T-helper 2 cell treated with Interferon-gamma antibody and Interleukin-4, amounts not matched to agents 100 ng/mL and 5 ng/mL, for 36 hours (primary cell): ENCODE data around the gene TSPAN9. TPM values are rescaled to one million over a fixed set of nuclear protein-coding genes. Genes with fewer than 3 reads are reported as not detected.

Experiments
- intact Hi-C: fragments of 100-400 bp; cut with micrococcal nuclease; formaldehyde crosslinking; loops from one replicate; pipeline ENCODE4 v1.15.1; 2023
- total RNA-seq: library from RNA; stranded (reverse); gene quantifications from 2 replicates; pipeline ENCODE4 v1.2.3, GENCODE V29; 2022

TSPAN9 gene
- total RNA-seq, 1 donor from 2014 or later = not detected

DNA sequence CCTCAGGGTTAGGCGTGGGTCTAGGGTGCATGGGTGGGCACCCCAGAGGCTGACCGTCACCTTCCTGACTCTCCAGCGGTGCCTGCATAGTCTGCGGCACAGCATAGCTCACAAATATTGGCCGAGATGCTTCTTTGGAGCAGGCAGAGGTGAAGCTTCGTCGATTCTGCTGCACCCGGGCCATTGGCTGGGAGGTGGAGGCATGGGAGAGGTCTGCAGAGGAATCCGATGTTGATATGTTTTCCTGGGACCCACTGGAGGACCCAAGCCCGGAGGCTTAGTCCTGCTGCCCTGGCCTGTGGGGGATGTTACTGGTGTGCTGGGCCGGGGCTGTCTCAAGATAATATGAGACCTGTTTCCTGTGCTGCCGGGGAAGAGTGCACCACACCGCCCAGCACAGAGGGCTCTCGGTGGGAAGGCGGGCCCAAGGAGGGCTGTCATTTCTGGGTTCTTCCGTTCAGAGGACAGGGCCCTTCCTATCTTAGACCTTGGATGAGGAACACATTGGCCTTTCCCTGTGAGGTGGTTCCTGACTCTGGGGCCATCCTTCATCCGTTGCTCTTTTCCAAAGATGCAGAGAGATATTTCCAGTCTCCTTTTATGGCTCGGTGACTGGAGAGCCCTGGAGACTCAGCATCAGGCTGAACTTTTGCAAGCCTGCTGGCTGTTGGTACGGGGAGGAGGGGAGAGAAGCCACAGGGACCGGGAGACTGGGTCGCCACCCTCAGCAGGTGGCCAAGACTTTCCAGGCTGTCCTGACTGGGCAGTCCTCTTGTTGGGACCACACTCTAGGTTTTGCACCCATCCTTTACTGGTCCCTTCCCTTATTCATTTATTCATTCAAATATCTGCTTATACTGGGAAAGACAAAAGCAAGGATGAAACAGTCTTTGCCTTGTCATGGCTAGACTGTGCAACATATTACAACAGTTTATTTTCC, 143.5 kb downstream of the TSPAN9 start:
- intact Hi-C loops = no loop called here

- intact Hi-C loops = no loop called here
These were observed 145.1 kb downstream of the TSPAN9 start for GRCh38 chr12:3222306-3222705.

DNA sequence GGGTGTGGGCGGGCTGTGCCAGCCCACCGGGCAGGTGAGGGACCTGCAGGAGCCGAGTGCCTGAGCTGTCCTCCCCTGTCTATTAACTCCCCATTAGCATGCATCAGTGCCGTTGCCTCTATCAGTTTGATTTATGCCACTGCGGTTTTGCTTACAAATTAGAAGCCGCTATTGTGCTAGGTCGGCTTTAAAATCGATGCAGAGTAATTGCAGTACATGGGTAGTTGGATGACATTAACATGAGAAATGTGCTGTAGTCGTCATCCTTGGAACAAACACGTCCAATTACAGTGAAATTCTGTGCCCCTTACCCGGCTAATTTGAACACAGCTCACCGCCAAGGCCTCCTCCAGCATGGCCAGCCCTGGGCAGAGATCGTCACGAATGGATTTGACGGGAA, 145.8 kb downstream of the TSPAN9 start:
- intact Hi-C loops = no loop called here

DNA sequence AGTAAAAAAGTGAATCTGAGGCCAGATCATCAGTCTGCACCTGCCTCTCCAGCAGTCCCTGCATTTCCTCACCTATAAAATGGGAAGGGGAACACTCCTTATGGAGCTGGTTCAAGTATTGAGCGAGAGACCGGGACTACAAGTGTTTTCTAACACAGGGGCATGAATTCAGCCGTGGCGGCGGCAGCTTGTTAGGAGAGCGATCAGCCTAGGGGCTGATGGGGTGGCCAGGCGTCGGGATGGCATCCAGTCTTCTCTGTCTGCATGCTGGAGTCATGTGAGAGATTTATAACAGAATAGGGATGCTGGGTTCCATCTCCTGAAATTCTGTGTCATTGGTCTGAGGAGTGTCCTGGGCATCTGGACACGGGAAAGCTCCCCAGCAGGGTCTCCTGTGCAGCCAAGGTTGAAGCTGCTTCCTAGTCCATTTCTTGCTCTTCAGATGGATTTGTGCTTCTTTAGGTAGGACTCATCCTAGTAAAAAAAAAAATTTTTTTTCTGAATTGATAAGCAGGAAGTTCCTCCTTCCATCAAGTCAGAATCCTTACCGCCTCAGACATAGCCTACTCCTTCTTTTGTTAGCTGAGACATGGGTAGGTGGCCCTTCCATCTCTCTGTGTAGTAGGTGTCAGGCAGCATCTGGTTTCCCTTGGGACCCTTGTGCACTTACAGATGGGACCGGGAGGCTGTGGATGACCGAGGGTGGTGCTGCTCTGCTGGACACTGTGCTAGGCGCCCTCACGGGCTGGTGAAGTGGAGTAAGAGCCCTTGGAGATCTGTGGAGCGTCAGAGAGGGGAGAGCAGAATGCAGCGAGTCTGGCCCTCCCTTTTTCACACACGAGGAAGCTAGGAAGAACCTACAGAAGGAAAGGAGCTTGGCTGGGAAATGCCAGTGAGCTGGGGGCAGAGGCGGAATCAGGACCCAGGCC, 146.7 kb downstream of the TSPAN9 start:
- intact Hi-C loops = no loop called here

DNA sequence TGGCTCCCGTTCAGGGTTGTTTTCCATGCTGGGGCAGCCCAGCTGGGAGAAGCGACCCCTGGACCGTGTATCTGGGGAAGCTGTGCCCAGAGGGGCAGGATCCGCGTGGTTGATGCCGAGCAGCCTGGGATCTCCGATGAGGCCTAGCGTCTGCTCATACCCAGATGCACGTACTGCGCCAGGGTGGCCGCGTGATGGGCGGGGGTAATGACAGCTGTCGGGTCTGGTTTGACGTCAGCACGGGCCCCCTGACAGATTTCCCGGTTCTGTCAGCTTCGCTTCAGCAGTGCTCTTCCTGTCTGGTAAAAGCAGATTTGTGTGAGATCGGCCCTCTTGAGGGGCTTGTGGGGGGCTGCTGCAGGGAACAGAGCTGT, 147.3 kb downstream of the TSPAN9 start:
- intact Hi-C loops = no loop called here

DNA sequence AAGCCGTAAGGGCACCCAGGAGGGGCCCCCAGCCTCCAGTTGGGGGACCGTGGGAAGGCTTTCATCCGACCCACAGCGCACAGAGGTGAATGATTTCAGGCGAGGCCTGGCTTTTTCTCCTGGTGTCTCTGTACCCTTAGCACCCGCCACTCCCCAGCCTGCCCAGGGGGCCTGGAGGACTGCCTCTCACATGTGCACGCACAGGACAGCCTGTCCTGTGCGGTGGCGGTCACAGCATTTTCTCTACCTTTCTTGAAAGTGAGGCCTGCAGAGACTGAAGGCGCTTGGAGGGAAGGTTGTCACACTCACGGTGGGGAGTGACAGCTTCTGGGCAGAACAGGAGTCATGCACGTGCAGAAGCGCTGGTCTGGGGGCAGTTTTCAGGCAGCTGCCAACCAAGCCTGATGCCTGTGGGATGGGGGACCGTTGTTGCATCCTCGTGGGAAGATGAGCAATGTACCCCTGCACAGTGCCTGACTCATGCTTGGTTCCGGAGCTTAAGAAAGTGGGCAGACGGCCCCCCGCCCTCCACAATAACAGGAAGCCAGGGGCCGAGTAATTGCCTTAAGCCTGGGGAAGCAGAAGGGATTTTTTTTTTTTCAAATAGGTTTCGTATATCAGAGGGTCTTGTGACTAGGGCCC, 148.1 kb downstream of the TSPAN9 start:
- intact Hi-C loops = no loop called here

GRCh38 chr12:3225796-3226180, 148.6 kb downstream of the TSPAN9 start:
- intact Hi-C loops = no loop called here

DNA sequence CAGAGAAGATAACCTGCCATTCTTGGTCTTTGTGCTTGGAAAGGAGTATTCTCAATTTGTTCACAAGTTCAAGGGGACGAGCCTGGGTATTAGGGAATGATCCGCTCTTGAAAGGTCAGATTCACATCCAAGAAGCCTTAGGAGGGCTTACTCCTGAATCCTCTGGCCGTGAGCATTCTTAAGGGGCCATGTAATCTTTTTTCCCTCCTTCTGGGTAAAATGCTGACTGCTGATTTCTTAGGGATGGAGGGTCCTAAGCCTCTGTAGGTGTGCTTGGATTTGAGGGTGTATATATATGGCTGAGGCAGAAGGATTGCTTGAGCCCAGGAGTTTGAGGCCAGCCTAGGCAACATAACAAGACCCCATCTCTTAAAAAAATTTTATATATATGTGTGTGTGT, 149.1 kb downstream of the TSPAN9 start:
- intact Hi-C loops = no loop called here

- intact Hi-C loops = no loop called here
These were observed 150.1 kb downstream of the TSPAN9 start for GRCh38 chr12:3227076-3227975.

DNA sequence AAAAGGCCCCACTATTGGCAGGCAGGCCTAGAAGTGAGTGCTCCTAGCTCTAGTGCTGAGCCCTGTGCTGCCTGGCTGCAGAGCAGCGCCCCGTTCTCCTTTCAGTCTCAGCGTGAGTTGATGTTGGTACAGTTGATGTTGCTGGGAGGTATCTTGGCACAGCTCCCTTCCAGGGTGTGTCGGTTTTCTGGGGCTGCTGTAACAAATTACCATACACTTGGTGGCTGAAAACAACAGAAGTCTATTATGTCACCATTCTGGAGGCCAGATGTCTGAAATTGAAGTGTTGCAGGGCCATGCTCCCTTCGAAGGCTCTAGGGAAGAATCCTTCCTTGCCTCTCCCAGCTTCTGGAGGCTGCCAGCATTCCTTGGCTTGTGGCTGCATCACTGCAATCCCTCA, 151.4 kb downstream of the TSPAN9 start:
- intact Hi-C loops = no loop called here

DNA sequence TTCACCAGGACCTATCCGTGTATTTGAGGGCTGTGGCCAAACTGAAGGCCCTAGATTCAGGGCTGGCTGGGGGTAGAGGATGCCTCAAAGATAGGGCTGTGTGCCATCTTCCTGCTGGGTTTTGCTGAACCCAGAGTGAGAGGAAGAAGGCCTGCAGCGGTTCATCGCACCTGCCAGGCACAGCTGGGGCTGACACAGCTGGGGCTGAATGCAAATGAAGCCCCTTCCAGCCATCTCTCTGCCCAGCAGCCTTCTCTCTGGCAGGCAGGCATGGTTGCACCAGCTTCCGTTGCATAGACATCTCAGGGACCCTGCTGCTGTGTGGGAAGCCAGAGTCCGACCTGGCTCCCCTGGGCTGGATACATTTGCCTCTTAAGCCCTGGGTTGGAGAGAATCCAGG, 152.4 kb downstream of the TSPAN9 start:
- intact Hi-C loops = no loop called here

GRCh38 chr12:3230758-3231375, 153.7 kb downstream of the TSPAN9 start:
- intact Hi-C loops = no loop called here

DNA sequence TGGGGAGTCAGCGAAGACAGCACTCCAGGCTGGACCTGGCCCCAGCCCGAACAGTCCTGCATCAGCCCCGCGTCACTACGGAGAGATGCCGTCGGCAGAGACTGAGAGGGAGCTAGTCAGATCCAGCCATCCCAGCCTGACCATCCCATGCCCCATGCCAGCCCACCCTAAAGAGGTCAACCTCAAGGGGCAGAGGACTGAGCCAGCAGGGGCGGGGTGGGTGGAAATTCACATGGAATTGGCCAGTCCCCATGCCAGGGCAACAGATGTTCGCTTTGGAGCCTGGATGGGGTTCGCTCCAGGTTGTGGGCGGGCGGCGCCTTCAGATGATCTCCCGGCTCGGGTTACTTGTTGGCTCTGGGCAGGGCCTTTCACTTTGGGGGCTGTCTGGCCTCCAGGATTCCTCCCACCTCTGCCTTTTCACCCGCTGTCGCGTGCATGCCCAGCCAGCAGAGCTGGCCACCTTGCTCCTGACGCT, 154.3 kb downstream of the TSPAN9 start:
- intact Hi-C loops = no loop called here

- intact Hi-C loops = no loop called here
These were observed 156.6 kb downstream of the TSPAN9 start for GRCh38 chr12:3233797-3234196.

DNA sequence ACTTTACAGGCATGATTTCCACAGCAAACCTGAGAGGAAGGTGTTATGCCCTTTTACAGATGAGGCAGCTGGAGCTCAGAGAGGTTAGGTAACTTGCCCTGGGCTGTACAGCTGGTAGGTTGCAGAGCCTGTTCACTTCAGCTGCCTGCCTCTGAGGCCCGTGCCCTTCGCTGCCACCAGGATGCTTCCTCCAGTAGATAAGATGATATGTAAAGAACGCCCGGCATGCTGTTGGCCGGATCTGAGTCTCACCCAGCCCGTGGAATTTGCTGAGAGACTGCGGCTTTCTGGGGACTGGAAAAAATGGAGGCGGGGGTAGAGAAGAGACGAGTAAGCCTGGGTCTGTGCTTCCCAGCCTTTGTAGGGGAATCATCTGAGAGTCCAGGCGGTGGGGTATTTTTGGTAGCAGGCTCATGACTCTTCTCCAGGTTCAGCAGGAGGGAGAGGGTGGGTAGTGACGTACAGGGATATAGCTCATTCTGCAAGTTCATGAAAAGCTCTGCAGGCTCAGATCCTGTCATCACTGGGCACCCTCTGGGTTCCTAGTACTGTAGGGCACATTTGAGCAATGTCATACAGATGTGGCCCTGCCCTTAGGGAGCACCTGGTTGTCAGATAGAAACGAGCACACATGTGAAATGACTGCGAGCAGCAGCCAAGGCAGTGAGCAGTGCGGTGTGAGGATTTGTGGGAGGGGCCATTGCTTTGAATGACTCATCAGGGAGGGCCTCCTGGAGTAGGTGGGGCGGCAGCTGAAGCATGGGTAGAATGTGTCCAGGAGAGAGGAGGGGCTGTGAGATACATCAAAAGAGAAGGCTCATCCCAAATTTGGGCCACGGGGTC, 159.4 kb downstream of the TSPAN9 start:
- intact Hi-C loops = no loop called here

DNA sequence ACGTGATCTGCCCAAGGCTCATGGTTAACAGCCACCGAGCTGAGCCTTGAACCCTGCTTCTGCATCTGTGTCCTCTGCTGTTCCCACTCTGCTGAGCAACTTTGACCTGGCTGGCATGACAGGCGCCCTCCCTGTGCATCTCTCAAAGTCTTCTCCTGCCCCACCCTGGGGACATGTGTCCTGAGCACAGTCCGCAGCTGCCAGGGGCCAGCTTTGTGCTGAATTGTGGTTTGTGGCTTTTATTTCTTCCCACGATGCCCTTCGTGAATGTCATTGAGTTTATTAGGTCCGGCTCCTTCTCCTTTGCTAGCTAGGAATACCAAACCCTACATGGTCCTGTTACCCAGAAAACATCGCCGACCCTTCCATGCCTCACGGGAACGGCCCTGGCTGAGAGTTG, 161.0 kb downstream of the TSPAN9 start:
- intact Hi-C loops = no loop called here

DNA sequence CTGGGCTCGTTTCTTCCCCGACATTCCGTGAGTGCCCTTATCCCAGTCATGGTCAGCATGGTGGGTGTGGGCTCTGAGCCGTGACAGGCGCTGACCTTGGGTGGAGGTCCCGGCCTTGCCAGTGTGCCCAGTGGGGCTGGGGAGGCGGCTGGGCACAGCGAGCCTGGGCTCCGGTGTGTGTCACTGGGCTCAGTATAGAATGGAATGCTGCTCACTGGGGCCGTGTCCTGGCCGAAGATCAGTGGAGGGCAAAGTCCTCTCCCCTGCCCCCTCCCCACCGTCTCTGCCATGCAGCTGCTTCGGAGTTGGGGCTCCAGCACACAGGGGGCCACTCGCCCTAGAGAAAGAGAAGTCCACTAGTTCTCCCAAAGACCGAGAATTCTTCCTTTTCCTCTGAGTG, 164.4 kb downstream of the TSPAN9 start:
- intact Hi-C loops = no loop called here

DNA sequence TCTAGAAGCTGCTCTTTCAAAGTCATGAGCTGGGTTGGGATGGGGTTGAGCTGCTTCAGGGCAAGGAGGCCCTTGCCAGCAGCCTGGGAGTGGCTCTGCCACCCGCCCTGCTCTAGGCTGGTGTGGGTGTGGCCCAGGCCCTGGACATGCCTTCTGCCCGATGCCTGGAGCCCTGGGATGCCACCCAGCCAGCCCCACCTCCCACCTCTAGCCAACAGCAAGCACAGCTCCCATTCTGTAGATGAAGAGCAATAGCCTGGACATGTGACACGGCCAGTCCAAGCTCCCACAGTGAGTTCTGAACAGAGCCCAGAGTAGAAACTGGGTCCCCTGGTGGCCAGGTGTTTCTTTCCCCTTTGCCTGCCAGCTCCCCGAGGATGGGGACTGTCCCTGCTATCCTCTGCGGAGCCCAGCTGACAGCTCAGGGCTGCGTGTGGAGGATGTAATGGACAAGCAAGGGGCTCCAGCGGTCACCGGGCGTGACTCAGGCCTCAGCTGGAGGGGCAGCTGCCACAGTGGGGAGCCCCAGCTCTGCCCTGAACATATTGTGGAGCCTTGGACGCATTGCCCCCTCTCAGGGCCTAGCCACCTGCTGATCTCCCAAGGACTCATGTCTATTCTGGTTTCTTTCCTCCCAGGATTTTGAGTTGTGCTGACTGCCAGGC, 165.2 kb downstream of the TSPAN9 start:
- intact Hi-C loops = no loop called here
